ENCODE results near the gene EML4.

EML4 gene

GRCh38 chr2:42254186-42254895 is 85.2 kb downstream of the EML4 start:
- TF ChIP-seq CTCF (IDR thresholded peaks at IDR 0.05; ENCODE audit: low read depth, low read length) = no peak
- no peak overlapping the region for H3K4me3 ChIP-seq (ENCODE audit: low read depth, low read length)
- DNase-seq (ENCODE audit: low read depth, low spot score) = no peak
- in situ Hi-C loops (cut with HindIII; ENCODE audit: low sequenced_read_pairs) = no loop called here

DNA sequence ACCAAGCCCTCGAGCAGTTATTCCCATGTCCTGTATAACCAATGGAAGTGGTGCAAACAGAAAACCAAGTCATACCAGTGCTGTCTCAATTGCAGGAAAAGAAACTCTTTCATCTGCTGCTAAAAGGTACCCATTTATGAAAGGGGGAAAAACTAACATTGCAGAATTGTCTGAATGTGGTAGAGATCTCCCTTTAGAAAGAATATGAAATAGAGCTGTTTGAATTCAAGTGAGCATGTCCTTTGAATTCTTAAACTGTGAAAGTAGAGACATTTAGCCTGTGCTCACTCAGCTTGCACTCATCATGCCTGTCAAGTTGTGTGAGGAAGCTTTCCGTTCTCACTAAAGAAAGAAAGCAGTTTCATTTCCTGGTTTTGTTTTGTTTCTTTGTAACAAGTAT is 87.4 kb downstream of the EML4 start:
- DNase-seq (ENCODE audit: low read depth, low spot score) = no peak
- H3K4me3 ChIP-seq (ENCODE audit: low read depth, low read length) = no peak overlapping the region
- TF ChIP-seq CTCF (IDR thresholded peaks at IDR 0.05; ENCODE audit: low read depth, low read length) = no peak
- in situ Hi-C loops (cut with HindIII; ENCODE audit: low sequenced_read_pairs) = no loop called here

DNA sequence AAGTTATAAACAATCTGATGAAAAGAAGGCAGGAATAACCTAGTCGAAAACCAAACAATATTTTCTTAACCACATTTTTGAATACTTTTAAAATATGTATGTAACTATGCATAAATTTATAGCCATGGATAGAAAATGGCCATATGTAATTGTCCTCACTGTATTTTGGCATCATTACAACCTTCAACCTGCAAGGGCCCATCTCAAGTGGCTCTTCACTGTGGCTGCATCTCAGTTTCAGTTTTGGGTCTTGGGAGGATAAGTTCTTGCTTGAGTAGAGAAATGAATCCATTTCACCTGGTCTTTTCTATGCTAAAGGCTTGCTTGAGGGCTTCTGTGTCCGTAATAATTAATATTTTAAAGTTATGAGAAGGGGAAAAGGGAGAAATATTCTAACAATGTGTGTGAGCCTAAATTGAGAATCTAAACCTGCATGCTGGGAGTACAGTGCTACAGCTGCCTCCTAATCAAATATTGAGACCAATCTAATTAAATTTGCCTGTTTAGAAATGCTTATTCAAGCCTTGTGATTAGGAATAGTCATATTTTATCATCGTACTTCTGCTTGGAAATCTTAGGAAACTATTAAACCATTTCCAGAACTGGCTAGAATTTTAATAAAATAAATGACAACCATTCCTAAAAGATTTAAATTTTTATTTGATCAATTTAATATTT is 92.5 kb downstream of the EML4 start:
- DNase-seq (ENCODE audit: low read depth, low spot score) = no peak
- no peak for TF ChIP-seq CTCF (IDR thresholded peaks at IDR 0.05; ENCODE audit: low read depth, low read length)
- in situ Hi-C loops (cut with HindIII; ENCODE audit: low sequenced_read_pairs) = no loop called here
- no peak overlapping the region for H3K4me3 ChIP-seq (ENCODE audit: low read depth, low read length)

GRCh38 chr2:42266236-42266635 is 97.1 kb downstream of the EML4 start:
- no peak for TF ChIP-seq CTCF (IDR thresholded peaks at IDR 0.05; ENCODE audit: low read depth, low read length)
- in situ Hi-C loops (cut with HindIII; ENCODE audit: low sequenced_read_pairs) = no loop called here
- H3K4me3 ChIP-seq (ENCODE audit: low read depth, low read length) = no peak overlapping the region
- no peak for DNase-seq (ENCODE audit: low read depth, low spot score)

- H3K4me3 ChIP-seq (ENCODE audit: low read depth, low read length) = no peak overlapping the region
- no peak for TF ChIP-seq CTCF (IDR thresholded peaks at IDR 0.05; ENCODE audit: low read depth, low read length)
- no peak for DNase-seq (ENCODE audit: low read depth, low spot score)
- in situ Hi-C loops (cut with HindIII; ENCODE audit: low sequenced_read_pairs) = no loop called here
Measured at GRCh38 chr2:42267530-42267929, 98.4 kb downstream of the EML4 start.

DNA sequence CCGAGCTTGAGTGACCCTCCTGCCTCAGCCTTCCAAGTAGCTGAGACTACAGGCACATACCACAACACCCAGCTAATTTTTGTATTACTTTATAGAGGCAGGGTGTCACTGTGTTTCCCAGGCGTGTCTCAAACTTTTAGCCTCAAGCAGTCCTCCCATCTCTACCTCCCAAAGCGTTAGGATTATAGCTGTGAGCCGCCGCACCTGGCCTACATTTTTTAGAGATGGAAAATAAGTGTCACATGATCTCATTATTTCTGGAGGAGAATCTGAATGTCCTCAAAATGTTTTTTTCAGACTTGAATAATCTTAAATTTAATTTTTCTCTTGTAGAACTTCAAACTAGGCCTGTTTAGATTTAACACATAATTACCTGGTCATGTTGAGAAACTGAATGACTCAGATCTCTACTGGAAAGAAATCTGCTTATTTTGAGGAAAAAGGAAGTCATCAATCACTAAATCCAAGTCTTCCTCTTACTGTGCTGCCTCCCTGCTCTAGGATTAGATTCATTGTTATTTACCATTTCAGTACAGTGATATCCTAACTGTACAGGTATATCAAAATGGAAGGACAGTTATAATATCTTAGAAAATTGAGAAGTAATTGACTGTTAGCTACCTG is 99.5 kb downstream of the EML4 start:
- DNase-seq (ENCODE audit: low read depth, low spot score) = no peak
- no peak for TF ChIP-seq CTCF (IDR thresholded peaks at IDR 0.05; ENCODE audit: low read depth, low read length)
- no peak overlapping the region for H3K4me3 ChIP-seq (ENCODE audit: low read depth, low read length)
- in situ Hi-C loops (cut with HindIII; ENCODE audit: low sequenced_read_pairs) = no loop called here

Measured in astrocyte of the spinal cord (primary cell).